Right ventricle myocardium inferior (tissue), 1 donor: ENCODE data around the gene TRPV5. TPM values are rescaled to one million over a fixed set of nuclear protein-coding genes. Genes with fewer than 3 reads are reported as not detected.
"Not testable (repeated sequence)": the region's sequence is repeated elsewhere in the genome, so short reads cannot be mapped to it uniquely, and the experiment has no call there.

Experiments
- ATAC-seq: fragments of 200-7000 bp; cut with Tn5 transposase; one replicate; pipeline ENCODE4 v1.9.1; 2020; ENCODE audit warnings: mild to moderate bottlenecking, moderate library complexity
- DNase-seq: peaks from one replicate; pipeline ENCODE4 v3.0.0; 2021; ENCODE audit errors: missing footprints
- intact Hi-C: fragments of 100-400 bp; cut with DNase I; formaldehyde crosslinking; loops from one replicate; pipeline ENCODE4 v1.11.0; 2022
- long read RNA-seq: library from polyadenylated mRNA; unstranded; transcript quantifications from one replicate; pipeline ENCODE4 v2.0.0, GENCODE V29; 2021
- total RNA-seq: library from RNA; stranded (reverse); fragmentation: NEBNext Ultra II Directional; extraction: Animal tissue kit (Norgen Biotek cat#: 25700); gene quantifications from one replicate; pipeline ENCODE4 v1.2.1, GENCODE V29; 2021
- donor health status: DM: no; HTN: yes; CAD: no; lungs with severe emphysema.

The TRPV5 gene
- not detected for total RNA-seq
- long read RNA-seq: 0 reads

- intact Hi-C loops: no loop called here
- ATAC-seq (no peak), DNase-seq (no peak)
Observed at GRCh38 chr7:142933624-142934023, at the start of gene TRPV5. TRPV5 (minus strand) TSS chr7:142933746; CDS start chr7:142933459, 287 bp downstream.

- ATAC-seq, intact Hi-C loops, DNase-seq: not testable (repeated sequence)
Observed at GRCh38 chr7:142978402-142978801, 44.9 kb upstream of the TRPV5 start.

GRCh38 chr7:142974626-142975025 lies 41.1 kb upstream of the TRPV5 start:
- DNase-seq: no peak
- intact Hi-C loops: no loop called here

GRCh38 chr7:142969183-142969582 lies 35.6 kb upstream of the TRPV5 start:
- no peak for DNase-seq
- intact Hi-C loops: no loop called here
- no peak for ATAC-seq

More at GRCh38 chr7:142974626-142975025, 41.1 kb upstream of the TRPV5 start:
- no peak for ATAC-seq

GRCh38 chr7:142968229-142968628 lies 34.7 kb upstream of the TRPV5 start:
- intact Hi-C loops: no loop called here
- no peak for ATAC-seq
- no peak for DNase-seq

- no peak for DNase-seq
- intact Hi-C loops: no loop called here
- no peak for ATAC-seq
Observed at GRCh38 chr7:142964502-142965246, 31.1 kb upstream of the TRPV5 start.

- intact Hi-C loops: no loop called here
- no peak for DNase-seq
- ATAC-seq: no peak
Observed at GRCh38 chr7:142963993-142964392, 30.4 kb upstream of the TRPV5 start.

GRCh38 chr7:142962991-142963390 lies 29.4 kb upstream of the TRPV5 start:
- ATAC-seq (no peak), DNase-seq (no peak)
- intact Hi-C loops: no loop called here

GRCh38 chr7:142961973-142962926 lies 28.7 kb upstream of the TRPV5 start, which contains the start of gene KEL:
KEL (minus strand) TSS chr7:142962363; CDS start chr7:142962206, 157 bp downstream.
- DNase-seq: no peak
- intact Hi-C loops: no loop called here
- no peak for ATAC-seq

- DNase-seq (no peak), ATAC-seq (no peak)
- intact Hi-C loops: no loop called here
Observed at GRCh38 chr7:142961595-142961972, 28.0 kb upstream of the TRPV5 start.

- DNase-seq (no peak), ATAC-seq (no peak)
- intact Hi-C loops: no loop called here
Observed at GRCh38 chr7:142960955-142961512, 27.5 kb upstream of the TRPV5 start.

GRCh38 chr7:142959202-142959601 lies 25.7 kb upstream of the TRPV5 start:
- intact Hi-C loops: no loop called here
- no peak for ATAC-seq
- no peak for DNase-seq

GRCh38 chr7:142957723-142958122 lies 24.2 kb upstream of the TRPV5 start:
- DNase-seq (no peak), ATAC-seq (no peak)
- intact Hi-C loops: no loop called here

GRCh38 chr7:142956951-142957623 lies 23.5 kb upstream of the TRPV5 start:
- DNase-seq (no peak), ATAC-seq (no peak)
- intact Hi-C loops: no loop called here

GRCh38 chr7:142954680-142955268 lies 21.2 kb upstream of the TRPV5 start:
- intact Hi-C loops: no loop called here
- DNase-seq: no peak
- ATAC-seq: no peak

- no peak for DNase-seq
- ATAC-seq: no peak
- intact Hi-C loops: no loop called here
Observed at GRCh38 chr7:142950235-142950634, 16.7 kb upstream of the TRPV5 start.

- DNase-seq: no peak
- intact Hi-C loops: no loop called here
- ATAC-seq: no peak
Observed at GRCh38 chr7:142948603-142949002, 15.1 kb upstream of the TRPV5 start.

GRCh38 chr7:142945001-142945400 lies 11.5 kb upstream of the TRPV5 start:
- intact Hi-C loops: no loop called here

More at GRCh38 chr7:142945001-142945400, 11.5 kb upstream of the TRPV5 start:
- ATAC-seq (no peak), DNase-seq (no peak)
